Measurements from ENCODE around the gene ASXL2.

Gene ASXL2

DNA sequence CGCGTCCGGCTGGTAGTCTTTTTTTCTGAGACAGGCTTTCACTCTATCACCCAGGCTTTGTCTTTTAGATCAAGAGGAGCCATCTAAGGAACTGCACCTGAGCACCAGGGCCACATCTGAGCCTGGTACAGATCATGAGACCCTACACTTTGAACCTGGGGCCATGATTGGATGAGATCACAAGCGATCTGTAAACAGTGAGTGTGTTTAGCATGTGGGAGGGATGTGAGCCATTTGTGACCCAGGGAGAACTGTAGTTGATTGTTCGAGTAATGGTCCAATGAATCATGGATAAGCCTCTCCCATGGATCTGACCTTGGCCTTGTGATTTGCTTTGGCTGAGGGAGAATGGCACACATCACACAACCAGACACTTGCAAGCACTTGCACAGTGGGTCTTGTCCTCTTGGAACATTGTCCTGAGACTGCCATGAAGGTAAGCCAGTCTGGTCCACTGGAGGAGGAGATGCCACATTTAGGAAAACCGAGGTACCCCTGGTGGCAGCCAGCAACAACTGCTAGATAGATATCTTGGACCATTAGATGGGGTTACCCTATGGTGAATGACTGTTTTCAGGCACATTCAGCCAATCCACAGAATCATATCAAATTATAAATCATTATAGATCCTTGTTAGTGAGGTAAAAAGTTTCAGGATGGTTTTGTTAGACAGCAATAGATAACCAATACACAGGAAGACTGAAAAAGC, 185.4 kb downstream of the ASXL2 start:
- H3K36me3 ChIP-seq (ENCODE audit: insufficient read depth), result no peaks in the 10 kb centered on the region
- H3K4me3 ChIP-seq (IDR thresholded peaks at IDR 0.05; ENCODE audit: insufficient read depth, low read depth, low read length), result no peak overlapping the region
- no peaks in the 10 kb centered on the region for H3K27me3 ChIP-seq (ENCODE audit: insufficient read depth, low read depth)
- no peaks in the 10 kb centered on the region for H3K4me1 ChIP-seq (ENCODE audit: low read depth, poor library complexity, severe bottlenecking)
- no peak overlapping the region for H2AFZ ChIP-seq (ENCODE audit: low read depth)
- no peaks in the 10 kb centered on the region for H3K79me2 ChIP-seq (ENCODE audit: insufficient read depth, low read depth)
- no peak overlapping the region for H3K9ac ChIP-seq
- no peaks in the 10 kb centered on the region for H4K20me1 ChIP-seq (ENCODE audit: insufficient read depth)
- no peak overlapping the region for H3K4me2 ChIP-seq
- TF ChIP-seq CTCF (conservative IDR thresholded peaks at IDR 0.05; ENCODE audit: low read depth, low read length), result no peak
- no peak overlapping the region for H3K27ac ChIP-seq

GRCh38 chr2:25692143-25692542, 186.1 kb downstream of the ASXL2 start:
- no peak overlapping the region for H3K4me3 ChIP-seq (IDR thresholded peaks at IDR 0.05; ENCODE audit: insufficient read depth, low read depth, low read length)
- no peak overlapping the region for H3K27ac ChIP-seq
- no peak overlapping the region for H2AFZ ChIP-seq (ENCODE audit: low read depth)
- no peaks in the 10 kb centered on the region for H3K27me3 ChIP-seq (ENCODE audit: insufficient read depth, low read depth)
- no peak for TF ChIP-seq CTCF (conservative IDR thresholded peaks at IDR 0.05; ENCODE audit: low read depth, low read length)
- H4K20me1 ChIP-seq (ENCODE audit: insufficient read depth), result no peaks in the 10 kb centered on the region
- H3K36me3 ChIP-seq (ENCODE audit: insufficient read depth), result no peaks in the 10 kb centered on the region
- no peaks in the 10 kb centered on the region for H3K4me1 ChIP-seq (ENCODE audit: low read depth, poor library complexity, severe bottlenecking)
- H3K4me2 ChIP-seq, result no peak overlapping the region
- no peaks in the 10 kb centered on the region for H3K79me2 ChIP-seq (ENCODE audit: insufficient read depth, low read depth)
- H3K9ac ChIP-seq, result no peak overlapping the region

- Histone ChIP-seq H2AFZ (ENCODE audit: low read depth) (no peak overlapping the region), H3K79me2 (ENCODE audit: insufficient read depth, low read depth) (no peaks in the 10 kb centered on the region), H3K4me3 (IDR thresholded peaks at IDR 0.05; ENCODE audit: insufficient read depth, low read depth, low read length) (no peak overlapping the region), H3K27me3 (ENCODE audit: insufficient read depth, low read depth) (no peaks in the 10 kb centered on the region), H3K27ac (no peak overlapping the region), H3K36me3 (ENCODE audit: insufficient read depth) (no peaks in the 10 kb centered on the region), H3K4me2 (no peak overlapping the region), H3K9ac (no peak overlapping the region), H4K20me1 (ENCODE audit: insufficient read depth) (no peaks in the 10 kb centered on the region), H3K4me1 (ENCODE audit: low read depth, poor library complexity, severe bottlenecking) (no peaks in the 10 kb centered on the region)
- no peak for TF ChIP-seq CTCF (conservative IDR thresholded peaks at IDR 0.05; ENCODE audit: low read depth, low read length)
Observed at GRCh38 chr2:25690058-25690457, 188.2 kb downstream of the ASXL2 start.

- no peaks in the 10 kb centered on the region for H3K36me3 ChIP-seq (ENCODE audit: insufficient read depth)
- no peaks in the 10 kb centered on the region for H3K27me3 ChIP-seq (ENCODE audit: insufficient read depth, low read depth)
- H4K20me1 ChIP-seq (ENCODE audit: insufficient read depth), result no peaks in the 10 kb centered on the region
- no peaks in the 10 kb centered on the region for H3K79me2 ChIP-seq (ENCODE audit: insufficient read depth, low read depth)
- TF ChIP-seq CTCF (conservative IDR thresholded peaks at IDR 0.05; ENCODE audit: low read depth, low read length), result no peak
- no peak overlapping the region for H2AFZ ChIP-seq (ENCODE audit: low read depth)
- H3K4me3 ChIP-seq (IDR thresholded peaks at IDR 0.05; ENCODE audit: insufficient read depth, low read depth, low read length), result no peak overlapping the region
- H3K4me1 ChIP-seq (ENCODE audit: low read depth, poor library complexity, severe bottlenecking), result no peaks in the 10 kb centered on the region
- H3K9ac ChIP-seq, result no peak overlapping the region
- no peak overlapping the region for H3K4me2 ChIP-seq
- H3K27ac ChIP-seq, result no peak overlapping the region
Observed at GRCh38 chr2:25688236-25688635, 190.1 kb downstream of the ASXL2 start.
